ENCODE results near the gene ITPRIPL2. TPM values are rescaled to one million over a fixed set of nuclear protein-coding genes. Genes with fewer than 3 reads are reported as not detected.

Gene ITPRIPL2
- 9.5 TPM for total RNA-seq

DNA sequence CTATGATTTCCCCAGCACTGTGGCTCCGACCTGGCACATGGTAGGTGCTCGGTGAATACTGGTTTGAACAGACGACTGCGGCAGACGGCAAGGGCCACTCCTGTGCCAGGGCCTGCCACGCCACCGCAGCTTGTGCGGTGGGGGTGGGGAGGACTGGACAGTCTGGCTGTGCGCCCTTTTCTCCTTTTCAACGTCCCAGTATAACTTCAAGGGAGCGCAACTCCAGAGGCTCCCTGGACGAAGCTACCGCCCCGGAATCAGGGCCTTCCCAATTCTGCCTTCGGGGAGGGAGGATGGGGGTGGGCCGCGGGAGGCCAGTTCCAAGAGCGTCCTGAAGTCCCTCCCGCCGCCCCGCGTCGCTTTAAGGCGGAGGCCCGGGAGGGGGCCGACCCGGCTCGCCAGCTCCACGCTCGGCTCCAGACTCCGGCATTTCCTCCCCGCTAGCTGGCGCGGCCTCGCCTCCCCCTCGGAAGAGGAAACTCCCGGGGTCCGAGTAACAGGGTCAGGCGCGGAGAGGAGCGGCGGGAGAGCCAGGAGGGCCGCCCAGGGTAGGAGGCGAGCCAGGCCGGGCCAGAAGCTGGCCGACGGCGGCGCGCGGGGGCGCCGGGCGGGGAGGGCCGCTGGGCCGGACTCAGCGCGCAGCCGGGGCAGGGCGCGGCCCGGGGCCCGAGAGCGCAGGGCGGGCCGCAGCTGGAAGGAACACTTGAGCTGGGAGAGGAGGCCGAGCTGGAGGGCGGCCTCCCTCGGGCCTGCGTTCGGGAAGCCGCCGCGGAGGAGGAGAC lies at the start of gene ITPRIPL2:
Gene ITPRIPL2 (plus strand): TSS at position 388 of the 782 bp plus-strand sequence. CDS start 498 bp downstream, outside the sequence.

DNA sequence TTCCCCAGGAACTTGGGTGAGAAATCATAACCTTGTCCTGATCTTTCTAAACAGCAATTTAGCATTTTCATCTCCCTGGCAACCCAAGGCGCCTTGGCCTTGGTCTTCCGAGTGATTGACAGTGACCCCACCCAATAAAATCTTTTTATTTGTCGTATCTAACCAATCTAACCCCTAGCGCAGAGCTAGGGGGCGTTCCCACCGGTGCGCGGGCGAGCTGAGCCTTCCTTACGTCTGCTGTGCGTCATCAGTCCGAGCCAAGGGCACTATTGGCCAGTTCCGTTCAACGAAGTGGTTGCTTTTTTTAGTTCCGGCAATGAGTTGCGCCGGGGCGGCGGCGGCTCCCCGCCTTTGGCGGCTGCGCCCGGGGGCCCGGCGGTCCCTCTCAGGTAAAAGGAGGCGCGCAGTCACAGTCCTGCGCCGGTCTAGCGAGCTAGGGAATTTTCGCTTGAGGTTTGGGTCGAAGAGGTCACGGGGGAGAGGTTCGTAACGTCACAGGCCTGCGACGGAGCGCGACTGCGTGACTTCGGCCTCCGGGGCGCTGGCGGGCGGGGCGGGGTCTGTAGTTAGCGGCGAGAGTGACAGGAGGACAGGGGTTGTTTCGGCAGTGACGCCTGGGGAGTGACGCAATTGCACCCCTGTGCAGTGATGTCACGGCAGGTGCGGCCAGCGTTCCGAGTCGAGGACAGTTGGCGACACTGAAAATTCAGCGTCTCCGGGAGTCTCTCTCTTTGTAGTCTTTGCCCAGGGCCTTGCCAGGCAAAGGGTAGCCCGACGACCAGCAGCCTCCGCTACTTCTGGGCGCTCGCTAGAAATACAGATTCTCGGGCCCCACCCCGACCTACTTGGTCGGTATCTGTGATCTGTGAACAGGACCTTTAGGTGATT lies 46.2 kb upstream of the ITPRIPL2 start, which contains the start of gene COQ7:
Gene COQ7 (plus strand): TSS at position 266 of the 888 bp plus-strand sequence. CDS start 51 bp downstream, at position 317.

DNA sequence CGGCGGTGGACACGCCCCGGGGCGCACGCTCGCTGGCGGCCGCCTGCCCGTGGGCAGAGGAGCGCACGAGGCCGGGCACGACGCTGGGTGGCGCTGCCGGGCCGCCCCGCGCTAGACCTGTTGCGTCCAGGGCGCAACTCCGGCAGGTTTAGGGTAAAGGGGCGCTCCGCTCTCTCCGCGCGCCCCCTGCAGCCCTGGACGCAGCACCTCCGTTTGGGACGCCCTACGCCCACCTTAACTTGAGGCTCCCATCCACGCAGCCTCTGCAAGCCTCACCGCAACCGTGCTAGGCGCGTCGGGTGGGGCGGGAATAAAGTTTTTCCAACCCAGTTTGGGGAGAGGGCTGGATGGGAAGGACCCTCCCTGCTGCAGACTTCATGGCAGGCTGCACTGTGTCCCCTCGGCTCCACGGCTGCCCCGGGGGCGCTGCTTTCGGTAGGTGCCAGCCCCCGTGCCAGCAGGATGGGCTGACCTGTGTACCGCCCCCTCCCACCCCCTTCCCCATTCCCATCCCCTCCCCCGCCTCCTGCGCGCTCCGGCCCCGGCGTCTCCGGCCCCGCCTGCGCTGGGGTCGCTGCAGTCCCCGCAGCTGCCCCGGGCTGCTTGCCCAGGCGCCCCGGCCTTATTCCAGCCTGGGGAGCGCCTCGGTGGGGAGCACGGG lies 54.1 kb downstream of the ITPRIPL2 start, which contains the start of gene SYT17:
Gene SYT17 (plus strand): TSS at position 531 of the 661 bp plus-strand sequence. CDS start 407 bp downstream, outside the sequence.

Other genes with a start within 250 kb of the ITPRIPL2 start
- 97.6 TPM for gene SMG1, start 187.6 kb upstream of the ITPRIPL2 start, total RNA-seq
- gene TMC7, start 130.0 kb upstream of the ITPRIPL2 start, total RNA-seq, result 5.1 TPM
- gene COQ7, start 46.4 kb upstream of the ITPRIPL2 start, total RNA-seq, result 49.1 TPM
- 32.5 TPM for gene SYT17, start 54.3 kb downstream of the ITPRIPL2 start, total RNA-seq
- 2.8 TPM for gene CLEC19A, start 171.8 kb downstream of the ITPRIPL2 start, total RNA-seq

Measured in diencephalon (tissue), 1 donor.